Activated CD4-positive, alpha-beta T cell treated with anti-CD3 and anti-CD28 coated beads, Interleukin-2, amount 50 U/mL, for 16 hours (primary cell): ENCODE data around the gene GABARAP.

Source experiments
- DNase-seq: peaks from one replicate; pipeline ENCODE4 v3.0.0-alpha.2; 2020

GABARAP gene

DNA sequence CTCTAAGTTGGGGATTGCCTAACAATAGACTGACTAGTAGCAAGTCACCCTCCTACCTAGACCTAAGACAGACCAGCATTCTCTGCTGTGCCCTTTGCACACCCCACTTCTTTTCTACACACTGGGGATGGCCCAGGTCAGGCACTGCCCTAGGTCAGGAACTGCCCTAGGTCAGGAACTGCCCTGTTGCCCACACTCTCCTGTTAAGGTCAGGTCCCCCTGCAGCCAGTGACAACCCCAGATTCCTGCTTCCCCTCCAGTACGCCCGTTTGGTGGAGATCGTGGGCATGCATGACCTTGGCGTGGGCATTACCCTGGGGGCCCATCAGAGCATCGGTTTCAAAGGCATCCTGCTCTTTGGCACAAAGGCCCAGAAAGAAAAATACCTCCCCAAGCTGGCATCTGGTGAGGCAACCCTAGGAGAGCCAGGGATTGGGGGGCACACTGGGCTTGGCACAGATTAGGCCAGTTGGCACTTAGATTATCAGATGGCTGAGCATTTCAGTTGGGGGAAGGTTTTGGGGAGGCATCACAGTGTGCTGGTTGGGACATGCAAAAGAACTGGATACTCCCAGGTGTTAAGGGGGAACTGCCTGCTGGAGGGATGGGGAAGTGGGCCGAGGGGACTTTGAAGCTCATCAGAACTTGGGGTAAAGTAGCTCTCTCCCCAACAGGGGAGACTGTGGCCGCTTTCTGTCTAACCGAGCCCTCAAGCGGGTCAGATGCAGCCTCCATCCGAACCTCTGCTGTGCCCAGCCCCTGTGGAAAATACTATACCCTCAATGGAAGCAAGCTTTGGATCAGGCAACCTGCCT lies 20.8 kb downstream of the GABARAP start:
- DNase-seq, result no peak

DNA sequence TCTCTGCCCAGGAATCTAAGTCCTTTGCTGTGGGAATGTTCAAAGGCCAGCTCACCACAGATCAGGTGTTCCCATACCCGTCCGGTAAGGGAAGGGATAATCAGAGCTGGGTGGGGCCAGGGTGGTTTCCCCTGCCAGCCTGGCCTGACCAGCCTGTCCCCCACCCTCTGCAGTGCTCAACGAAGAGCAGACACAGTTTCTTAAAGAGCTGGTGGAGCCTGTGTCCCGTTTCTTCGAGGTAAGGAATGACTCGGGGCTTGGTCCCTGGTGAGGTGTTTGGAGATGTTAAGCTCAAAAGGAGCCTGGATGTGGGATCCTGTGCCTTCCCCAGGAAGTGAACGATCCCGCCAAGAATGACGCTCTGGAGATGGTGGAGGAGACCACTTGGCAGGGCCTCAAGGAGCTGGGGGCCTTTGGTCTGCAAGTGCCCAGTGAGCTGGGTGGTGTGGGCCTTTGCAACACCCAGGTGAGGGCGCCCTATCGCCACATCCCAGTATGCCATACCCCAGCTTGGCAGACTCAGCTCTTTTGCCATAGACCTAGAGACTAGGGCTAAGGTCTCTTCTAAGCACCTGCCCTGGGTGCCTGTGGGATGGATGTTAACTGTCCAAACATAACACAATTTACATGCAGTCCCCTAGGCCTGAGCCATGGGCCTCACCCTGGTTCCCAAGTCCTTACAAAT lies 21.5 kb downstream of the GABARAP start:
- peak; percentile 74 for DNase-seq

DNA sequence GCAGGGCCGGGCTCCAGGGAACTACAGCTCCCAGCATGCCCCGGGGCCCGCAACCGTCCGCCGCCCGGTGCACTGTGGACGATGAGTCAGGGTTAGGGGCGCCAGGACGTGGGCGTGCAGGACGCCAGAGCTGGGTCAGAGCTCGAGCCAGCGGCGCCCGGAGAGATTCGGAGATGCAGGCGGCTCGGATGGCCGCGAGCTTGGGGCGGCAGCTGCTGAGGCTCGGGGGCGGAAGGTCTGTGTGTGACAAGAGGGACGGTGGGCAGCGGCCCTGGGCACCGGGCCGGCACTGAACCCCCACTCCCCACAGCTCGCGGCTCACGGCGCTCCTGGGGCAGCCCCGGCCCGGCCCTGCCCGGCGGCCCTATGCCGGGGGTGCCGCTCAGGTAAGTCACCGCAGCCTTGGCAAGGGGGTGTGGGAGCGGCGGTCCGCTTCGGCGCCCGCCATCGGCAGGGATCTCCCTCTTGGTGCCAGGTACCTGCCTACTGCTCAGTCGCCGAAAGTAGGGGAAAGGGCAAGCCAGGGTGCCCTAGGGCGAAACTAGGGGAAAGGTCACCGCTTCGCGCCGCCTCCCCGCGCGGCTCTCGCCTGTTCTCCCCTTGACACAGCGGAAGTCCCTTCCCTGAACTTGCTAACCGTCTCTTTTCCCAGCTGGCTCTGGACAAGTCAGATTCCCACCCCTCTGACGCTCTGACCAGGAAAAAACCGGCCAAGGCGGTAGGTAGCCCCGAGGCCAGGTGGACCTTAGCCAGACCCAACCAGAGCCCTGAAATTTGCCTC lies 22.2 kb downstream of the GABARAP start, which contains the start of the genes ACADVL and DLG4:
Gene ACADVL (plus strand): TSS at position 127 of the 781 bp plus-strand sequence. CDS start 47 bp downstream, at position 174.
Gene DLG4 (minus strand): TSS at position 25 of the 781 bp plus-strand sequence.
- peak; percentile 84 for DNase-seq

DNA sequence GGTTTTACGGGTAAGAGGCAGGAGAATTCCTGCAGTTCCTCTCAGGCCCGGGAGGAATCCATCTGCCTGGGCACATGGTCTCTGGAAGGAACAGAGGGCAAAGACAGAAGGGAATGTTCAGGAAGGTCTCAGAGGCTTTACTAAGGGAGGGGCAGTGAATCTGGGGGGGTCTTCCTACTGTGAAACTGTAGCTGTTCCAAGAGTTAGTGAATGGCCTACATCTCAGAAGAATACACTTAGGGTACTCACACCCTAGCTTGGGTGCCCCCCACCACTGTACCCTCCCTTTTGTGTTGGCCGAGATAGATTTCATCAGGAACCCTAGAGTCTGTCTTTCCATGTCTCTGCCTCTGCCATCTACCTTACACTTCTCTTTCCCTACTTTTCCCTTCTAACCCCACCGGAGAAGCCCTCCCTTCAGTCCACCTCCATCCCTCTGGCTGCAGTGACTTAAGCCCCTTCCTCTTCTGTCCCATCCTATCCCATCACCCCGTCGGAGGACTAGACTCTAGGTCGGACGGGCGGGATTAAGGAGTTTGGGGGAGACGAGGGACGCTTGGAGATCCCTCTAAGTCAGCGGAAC lies 22.9 kb downstream of the GABARAP start:
- no peak for DNase-seq

DNA sequence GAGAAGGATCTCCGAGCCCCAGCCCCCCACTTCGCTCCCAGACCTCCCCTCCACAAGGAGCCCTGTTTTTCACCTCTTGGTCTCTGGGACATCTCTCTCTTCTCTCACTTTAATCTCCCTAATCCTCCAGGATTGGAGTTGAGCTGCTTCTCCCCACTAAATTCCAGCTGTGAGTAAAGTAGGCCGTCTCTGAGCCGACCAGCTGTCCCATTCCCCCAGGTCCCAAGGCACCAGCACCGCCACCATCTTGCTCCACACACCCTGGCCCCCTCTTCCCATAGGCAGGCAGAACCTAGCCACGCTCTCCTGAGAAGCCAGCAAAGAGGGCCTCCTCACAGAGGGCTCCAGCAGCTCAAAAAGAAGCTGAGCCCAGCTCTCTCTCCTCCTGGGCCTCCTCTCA lies 23.5 kb downstream of the GABARAP start:
- DNase-seq, result no peak

DNA sequence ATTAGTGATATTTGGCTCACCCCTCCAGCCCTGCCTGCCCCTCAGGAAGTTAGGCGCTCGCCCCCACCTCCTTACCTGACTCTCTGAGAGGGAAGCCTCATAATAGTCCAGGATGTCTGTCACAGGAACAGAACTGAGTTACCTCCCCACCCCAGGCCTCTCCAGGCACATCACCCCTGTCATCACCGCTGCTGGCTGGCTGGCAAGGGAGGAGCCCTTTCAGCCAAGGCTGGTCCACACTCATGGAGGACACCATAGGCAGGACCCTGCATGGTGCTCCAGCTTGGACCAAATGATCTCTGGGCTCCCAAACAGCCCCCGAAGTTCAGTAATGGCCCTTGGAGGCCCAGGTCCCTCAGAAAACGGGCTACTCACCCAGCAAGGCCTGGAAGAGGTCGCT lies 24.1 kb downstream of the GABARAP start:
- DNase-seq, result no peak

DNA sequence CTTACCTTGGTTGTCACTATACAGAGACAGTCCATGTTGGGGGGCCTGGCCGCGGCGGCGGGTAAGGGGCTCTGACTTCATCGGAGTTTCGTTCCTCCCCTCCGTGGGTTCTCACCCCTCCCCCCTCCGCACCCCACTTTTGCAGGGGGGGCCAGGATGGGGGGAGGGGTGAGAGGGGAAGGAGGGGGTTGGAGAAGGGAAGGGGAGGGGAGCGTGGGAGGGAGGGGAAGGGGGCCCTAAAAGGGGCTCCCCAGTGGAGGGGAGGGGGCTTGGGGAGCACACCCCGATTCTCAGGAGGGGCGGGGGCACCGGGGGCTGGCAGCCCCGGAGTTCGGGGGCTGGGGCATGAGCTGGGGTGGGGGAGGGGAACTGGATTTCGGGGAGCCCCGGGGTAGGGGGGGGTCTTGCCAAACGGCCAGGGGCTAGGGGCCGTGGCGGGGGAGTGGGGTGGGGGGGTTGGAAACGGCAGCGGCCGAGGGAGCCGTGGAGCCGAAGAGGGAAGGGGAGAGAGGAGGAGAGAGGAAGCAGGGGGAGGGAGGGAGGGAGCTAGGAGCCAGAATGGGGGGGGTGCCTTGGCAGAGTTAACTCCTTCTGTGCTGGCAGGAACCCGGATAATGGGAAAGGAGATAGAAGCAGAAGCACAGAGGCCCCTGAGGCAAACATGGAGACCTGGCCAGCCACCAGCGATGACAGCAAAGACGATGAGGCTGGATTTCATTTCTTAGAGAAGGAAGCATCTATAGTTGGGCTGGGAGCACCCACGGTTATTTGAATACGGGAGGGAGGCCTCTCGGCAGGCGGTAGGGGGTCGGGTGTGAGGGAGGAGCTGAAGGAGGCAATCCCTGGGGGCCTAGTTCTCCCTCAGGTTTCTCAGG lies 24.9 kb downstream of the GABARAP start:
- DNase-seq, result no peak

DNA sequence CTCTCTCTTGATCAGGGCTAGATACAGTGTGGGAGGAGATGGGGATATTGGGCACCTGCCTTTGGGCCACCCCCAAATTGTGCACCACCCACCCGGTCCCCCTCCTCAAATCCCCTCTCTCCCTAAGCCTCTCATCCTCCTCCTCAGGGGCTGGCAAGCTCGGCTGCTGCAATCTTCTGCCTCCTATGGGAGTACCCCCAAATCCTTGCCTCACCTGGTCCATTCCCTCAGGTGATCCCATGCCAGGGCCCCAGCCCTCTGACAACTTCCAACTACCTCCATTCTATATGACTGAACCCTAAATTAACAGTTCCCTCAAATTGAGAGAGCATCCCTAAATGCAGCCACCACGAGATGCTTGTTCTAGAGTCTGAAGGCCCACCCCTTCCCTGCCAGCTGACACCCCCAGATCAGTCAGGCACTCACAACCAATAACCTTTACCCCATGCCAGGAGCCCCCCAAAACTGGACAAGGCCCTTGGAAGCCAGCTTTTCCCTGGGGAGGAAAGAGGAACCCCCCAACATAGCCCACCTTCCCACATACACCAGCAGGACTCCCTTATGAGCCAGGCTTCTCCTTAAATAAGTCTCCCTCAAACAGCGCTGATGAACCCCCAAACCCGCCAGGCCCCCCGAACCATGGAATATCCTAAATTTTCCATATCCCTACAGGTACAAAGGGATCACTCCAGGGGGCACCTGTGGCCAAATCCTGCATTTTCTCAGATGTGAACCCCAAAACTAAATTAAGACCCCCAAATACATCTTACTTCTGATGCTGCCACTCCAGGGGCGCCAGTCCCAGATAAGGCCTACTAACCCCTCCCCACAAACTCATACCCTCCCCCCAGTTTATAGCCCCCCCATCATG lies 25.8 kb downstream of the GABARAP start:
- DNase-seq, result no peak

DNA sequence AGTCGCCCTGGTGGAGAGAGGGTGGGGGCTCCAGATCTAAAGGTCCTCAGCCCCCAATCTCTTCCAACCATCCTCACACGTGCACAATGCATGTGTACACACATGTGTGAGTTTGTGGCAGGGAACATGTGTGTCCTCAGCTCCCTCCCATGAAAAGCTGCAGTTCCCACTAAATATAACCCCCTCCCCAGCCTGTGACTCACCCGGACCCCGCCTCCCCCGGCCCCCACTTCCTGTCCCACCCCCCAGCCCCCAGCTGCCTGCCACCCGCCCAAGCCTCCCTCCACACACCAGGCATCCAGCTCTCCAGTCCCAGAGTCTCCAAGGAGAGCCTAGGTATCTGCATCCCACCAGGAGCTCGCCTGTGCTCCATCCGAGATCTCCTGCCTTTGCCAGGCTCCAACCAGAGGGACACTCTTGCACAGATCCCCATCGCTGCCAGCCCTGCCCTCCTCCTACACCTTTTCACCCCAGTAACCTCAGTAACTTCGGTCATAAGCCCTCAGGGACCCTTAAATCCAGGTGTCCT lies 26.5 kb downstream of the GABARAP start:
- DNase-seq, result no peak

DNA sequence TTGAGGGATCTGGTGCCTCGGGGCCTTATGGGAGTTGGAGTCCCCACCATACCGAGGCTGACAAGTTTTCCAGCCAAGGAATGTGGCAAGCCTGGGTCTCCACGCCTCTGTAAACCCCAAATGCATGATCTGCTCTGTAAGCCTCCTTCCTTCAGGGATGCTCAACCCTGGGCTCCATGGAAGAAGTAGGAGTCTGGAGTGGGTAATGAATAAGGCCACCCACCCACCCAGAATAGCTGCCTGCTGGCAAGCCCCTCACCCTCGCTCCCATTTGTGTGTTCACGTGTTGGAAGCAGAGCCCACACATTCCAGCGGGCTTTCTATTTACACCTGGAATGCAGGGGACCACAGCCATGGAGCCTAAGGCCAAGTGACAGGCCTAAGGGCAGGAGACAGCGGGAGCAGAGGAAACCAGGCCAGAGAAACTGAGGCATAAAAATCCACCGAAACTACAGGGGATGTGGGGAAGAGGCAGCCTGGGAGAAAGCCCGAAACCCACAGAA lies 27.1 kb downstream of the GABARAP start:
- no peak for DNase-seq

DNA sequence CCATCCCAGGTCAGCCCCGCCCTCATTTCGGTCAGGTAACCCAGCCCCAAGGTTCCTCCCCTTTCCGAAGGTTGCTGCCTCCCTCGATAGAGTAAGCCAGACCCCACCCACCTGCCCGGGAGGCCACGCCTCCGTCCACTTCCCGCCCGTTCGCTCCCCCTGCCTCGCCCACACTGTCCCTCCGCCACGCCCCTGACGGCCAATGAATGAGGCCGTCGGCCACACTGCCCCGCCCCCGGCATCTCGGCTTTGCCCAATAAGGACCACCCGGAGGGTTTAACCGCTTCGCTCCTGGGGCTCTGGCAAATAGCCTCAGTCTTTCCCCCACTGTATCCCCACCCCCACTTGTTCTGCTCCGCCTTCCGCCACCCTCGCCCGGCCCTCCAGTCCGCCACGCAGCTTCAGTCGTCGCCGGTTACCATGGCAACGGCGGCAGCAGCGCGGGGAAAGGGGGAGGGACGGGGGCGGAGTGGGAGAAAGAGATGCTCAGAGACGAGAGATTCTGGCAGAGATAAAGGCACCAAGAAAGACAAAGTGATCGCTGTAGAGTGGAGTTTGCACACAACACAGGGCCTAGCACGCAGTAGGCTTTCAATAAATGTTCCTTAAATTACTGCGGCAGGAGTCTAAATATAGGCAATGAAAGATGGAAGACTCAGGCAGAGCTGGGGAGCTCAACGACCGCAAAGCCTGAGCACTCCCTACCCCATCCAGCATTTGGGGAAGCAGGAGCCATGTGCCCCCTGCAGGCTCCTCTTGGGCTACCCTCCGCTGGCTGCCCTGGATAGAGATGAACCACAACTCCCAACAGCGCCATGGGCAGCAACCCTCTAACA lies 27.7 kb downstream of the GABARAP start:
- peak; percentile 99 for DNase-seq

DNA sequence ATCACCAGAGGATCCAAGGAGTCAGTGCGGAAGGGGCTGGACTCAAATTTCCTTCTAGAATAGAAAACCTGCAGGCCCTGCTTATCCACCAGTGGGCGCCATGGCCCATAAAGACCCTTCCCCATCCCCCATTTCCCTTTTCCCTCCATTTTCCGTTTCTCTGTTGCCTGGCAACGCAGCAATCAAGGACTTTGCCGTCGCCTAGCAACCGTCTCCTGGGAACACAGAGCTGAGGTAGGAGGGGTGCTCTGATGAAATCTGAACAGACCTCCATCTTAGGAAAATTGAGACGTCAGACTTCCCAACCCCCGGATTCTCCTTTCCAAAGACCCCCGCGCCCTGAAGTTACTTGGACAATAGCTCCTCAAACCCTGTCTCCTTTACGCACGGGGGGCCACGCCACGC lies 28.4 kb downstream of the GABARAP start:
- DNase-seq, result peak; percentile 60

DNA sequence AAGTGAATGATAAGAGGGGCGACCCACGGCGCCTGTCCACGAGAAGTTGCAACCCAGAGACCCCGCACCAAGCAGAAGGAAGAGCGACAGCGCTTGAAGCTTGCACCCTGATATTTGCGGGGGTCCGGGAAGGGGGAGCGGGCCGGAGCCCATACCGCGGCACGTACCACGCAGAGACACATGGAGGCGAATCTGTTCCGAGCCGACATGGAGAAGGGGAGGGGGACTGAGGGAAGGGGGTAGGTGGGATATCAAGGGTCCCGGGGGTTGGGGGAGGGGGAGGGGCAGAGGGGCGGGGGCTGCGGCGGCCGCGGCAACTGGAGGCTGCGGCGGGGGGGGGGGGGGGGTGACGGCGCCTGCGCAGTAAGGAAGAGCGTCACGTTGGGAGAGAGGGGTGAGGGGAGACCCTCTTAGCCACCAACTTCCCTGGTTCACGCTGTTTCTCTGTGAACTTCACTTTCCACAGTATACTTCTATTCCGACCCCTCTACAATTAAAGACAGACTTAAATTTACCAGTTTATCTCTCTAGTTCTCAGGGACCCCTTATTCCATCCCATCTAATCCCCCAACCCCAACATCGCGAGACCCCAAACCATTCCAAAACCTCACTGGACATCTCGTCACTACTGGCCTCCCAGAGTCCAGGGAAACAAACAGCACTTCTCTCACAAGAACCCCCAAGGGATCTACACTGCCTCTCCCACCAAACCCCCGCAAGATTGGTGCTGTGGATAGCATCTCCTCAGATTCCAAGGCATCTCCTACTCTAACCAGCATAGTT lies 30.6 kb downstream of the GABARAP start:
- no peak for DNase-seq

DNA sequence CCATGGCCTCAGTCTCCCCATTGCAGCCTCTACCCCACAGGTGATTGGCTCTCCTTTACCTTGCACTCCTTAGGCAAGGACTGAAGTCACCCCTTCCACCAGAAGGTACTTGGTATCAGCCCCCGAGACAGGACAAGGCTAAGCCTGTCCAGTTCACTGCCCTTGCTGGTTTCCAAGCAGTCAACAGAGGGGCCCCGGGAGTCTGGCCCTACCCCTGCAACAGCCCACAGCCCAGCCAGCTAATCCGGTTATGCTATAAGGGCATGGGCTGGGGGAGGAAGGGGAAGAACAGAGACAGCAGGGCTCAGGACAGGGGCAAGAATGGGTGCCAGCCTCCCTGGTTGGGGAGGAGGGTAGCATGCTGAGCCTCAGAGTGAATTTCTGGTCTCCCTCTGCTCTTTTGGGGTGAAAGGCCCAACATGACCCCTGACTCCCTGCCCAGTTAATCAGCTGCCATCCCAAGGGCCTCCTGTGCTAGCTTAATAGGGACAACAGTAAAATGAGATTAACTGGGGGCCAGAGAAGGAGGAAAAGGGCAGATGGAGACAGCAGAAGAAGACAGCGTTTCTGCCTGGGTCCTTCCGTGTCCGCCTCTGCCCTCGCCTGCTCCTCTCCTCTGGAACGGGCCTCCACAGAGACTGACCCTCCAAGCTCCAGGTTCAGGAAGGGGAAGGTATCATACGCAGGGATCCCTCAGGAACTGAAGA lies 33.3 kb downstream of the GABARAP start:
- DNase-seq, result no peak

DNA sequence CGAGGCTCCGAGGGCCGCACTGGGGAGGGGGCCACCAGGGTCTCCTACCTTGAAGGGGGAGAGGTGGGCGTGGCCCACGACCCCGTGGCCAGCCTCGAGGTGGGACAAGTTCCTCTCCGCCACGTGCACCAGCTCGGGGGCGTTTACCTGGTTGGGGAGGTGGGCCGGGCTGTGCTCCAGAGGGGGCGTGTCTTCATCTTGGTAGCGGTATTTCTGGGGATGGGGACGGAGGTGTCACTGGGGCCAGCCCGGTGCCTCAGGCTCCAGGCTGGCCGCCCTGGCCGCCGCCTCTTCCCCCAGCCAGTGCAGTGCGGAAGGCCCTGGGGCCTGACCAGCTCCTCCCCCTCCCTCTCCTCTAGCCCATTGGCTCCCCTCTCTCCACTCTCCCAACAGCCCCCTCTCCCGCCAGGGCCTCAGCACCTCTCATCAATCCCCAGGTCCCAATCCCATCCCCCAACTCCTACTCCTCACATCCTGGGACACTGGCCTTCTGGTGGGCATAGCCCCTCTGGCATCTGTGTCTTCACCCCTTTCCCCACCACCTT lies 34.1 kb downstream of the GABARAP start:
- DNase-seq, result no peak

DNA sequence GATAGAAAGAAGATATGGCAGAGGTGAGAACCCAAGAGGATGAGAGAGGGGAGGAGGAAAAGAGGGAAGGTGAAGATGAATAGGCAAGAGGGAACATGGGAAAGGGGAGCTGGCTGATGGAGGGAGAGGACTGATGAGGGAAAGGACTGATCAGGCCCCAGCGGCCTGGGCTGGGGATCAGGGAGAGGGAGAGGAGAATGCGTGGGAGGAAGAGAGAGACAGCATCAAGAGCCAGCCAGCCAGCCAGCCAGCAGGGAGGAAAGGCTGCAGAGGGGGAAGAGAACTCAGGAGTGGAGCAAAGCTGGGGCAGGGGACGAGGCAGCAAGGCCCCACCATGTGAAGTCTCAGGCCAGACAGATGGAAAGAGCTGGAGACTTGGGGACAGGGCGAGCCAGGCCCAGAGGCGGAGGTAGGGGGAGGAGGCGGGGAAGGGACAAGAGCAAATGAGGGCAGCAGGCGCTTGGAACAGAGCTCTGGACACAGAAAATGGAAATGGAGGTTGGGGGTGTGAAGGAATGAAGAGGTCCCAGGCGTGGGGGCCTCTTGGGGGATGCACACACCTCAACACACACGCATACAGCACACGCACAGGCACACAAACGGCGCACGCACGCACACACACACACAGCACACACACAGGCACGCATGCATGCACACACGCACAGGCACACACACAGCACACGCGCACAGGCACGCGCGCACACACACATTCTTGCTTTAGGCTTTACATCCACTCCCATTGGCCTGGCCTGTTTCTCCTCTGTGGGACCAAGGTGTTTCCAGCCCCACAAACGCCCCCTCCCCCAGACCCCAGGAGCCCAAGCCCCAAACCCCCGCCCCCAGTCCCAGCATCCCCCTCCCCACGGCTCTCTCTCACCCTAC lies 34.9 kb downstream of the GABARAP start:
- DNase-seq, result no peak

DNA sequence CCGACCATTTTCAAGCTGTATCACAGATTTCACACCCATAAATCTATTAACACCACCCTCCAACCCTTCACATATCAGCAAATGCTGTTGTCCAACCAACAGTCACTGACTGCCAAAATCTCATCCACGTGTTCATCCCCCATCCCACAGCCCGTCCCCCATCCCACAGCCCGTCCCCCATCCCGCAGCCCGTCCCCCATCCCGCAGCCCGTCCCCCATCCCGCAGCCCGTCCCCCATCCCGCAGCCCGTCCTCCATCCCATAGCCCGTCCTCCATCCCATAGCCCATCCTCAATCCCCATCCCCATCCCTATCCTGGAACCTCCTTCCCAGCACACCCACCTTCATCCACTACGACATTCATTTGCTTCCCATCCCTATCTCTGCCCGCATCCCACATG lies 36.7 kb downstream of the GABARAP start:
- DNase-seq, result no peak
